ENCODE measurements around the gene PRG2. TPM values are rescaled to one million over a fixed set of nuclear protein-coding genes. Genes with fewer than 3 reads are reported as not detected.

The PRG2 gene
- total and polyA plus RNA-seq, 2 of the 4 experiments (the other 2 are of a cell fraction), result not detected

- Histone ChIP-seq H3K9ac (ENCODE audit: low read depth, low read length) (no peak overlapping the region), H3K36me3 (ENCODE audit: control insufficient read depth, insufficient read depth, low read length) (no peaks in the 10 kb centered on the region), H3K4me1 (ENCODE audit: control insufficient read depth, insufficient read depth, low read length) (no peaks in the 10 kb centered on the region), H3K14ac (replicated peaks; ENCODE audit: low read depth, low read length) (no peak overlapping the region), H3K9me1 (ENCODE audit: insufficient read depth, low read length) (no peaks in the 10 kb centered on the region), H4K91ac (ENCODE audit: insufficient read depth, low read depth, low read length) (no peak overlapping the region), H3K18ac (ENCODE audit: low read depth, low read length) (no peak overlapping the region), H3K23ac (ENCODE audit: low read depth, low read length) (no peak overlapping the region), H3K4me3 (ENCODE audit: insufficient read depth, low read depth, low read length) (no peak overlapping the region), H3K27ac (ENCODE audit: insufficient read depth, low read length) (no peak overlapping the region), H3K9me3 (ENCODE audit: control insufficient read depth, insufficient read depth, low read length) (no peaks in the 10 kb centered on the region), H4K8ac (ENCODE audit: low read depth in 2 of 2, low read length in 2 of 2) (no peak overlapping the region), H2AFZ (replicated peaks; ENCODE audit: low read length, poor library complexity) (no peak overlapping the region), H4K20me1 (ENCODE audit: insufficient read depth, low read length) (no peaks in the 10 kb centered on the region; the same call in 1 of the 2 replicates), H2BK15ac (ENCODE audit: low read depth, low read length) (no peak overlapping the region), H4K5ac (ENCODE audit: low read depth, low read length) (no peak overlapping the region), H3K4me2 (ENCODE audit: low read depth, low read length) (no peak overlapping the region), H3K79me1 (ENCODE audit: low read depth in 1 of 2, low read length in 2 of 2) (no peaks in the 10 kb centered on the region), H2AK5ac (ENCODE audit: low read depth, low read length) (no peak overlapping the region), H2BK120ac (ENCODE audit: low read depth, low read length) (no peak overlapping the region), H3K56ac (ENCODE audit: extremely low read depth, insufficient read depth, low read length) (no peak overlapping the region), H2BK20ac (ENCODE audit: low read depth, low read length) (no peak overlapping the region), H2BK5ac (ENCODE audit: low read depth, low read length, poor library complexity, severe bottlenecking) (no peak overlapping the region), H3K4ac (ENCODE audit: low read depth, low read length) (no peak overlapping the region), H3K27me3 (ENCODE audit: control insufficient read depth, insufficient read depth, low read length) (peaks cover 44% of the 10 kb centered on the region), H2AK9ac (replicated peaks; ENCODE audit: low read depth, low read length, poor library complexity) (no peak overlapping the region)
- BruUV-seq (replicated peaks), result no TSS peak
- DNase-seq (no peak), ATAC-seq (ENCODE audit: low read depth) (no peak)
- intact Hi-C loops (cut with micrococcal nuclease), result no loop called here
- no peak for TF ChIP-seq MXI1 (IDR thresholded peaks at IDR 0.05; ENCODE audit: borderline replicate concordance, low read depth, low read length)
- TF ChIP-seq MAZ (IDR thresholded peaks at IDR 0.05; ENCODE audit: borderline replicate concordance, low read depth, low read length), result no peak
- TF ChIP-seq RAD21 (IDR thresholded peaks at IDR 0.05; ENCODE audit: low read length), result no peak
- no peak for TF ChIP-seq ELK1 (IDR thresholded peaks at IDR 0.05; ENCODE audit: borderline replicate concordance, low read depth, low read length)
- no peak for TF ChIP-seq RCOR1 (IDR thresholded peaks at IDR 0.05; ENCODE audit: insufficient replicate concordance, low read length)
- TF ChIP-seq RFX5 (IDR thresholded peaks at IDR 0.05; ENCODE audit: low read depth, low read length), result no peak
- TF ChIP-seq POLR2A (IDR thresholded peaks at IDR 0.05; ENCODE audit: low read depth, low read length), result no peak
- no peak for TF ChIP-seq USF2 (IDR thresholded peaks at IDR 0.05; ENCODE audit: low read depth, low read length)
- ChIA-PET CTCF (no interaction called here), POLR2A (ENCODE audit: unreplicated experiment) (no interaction called here)
- in situ Hi-C loops (cut with MboI; ENCODE audit: low sequenced_read_pairs), result no loop called here
- no CpG with 5 or more reads among the region's 4 CpGs for WGBS, 2 experiments (ENCODE audit: extremely low coverage in 2 of 2, insufficient read length in 1 of 2)
- dilution Hi-C loops (cut with HindIII; ENCODE audit: low sequenced_read_pairs, unreplicated experiment), result no loop called here
These were observed 9.6 kb upstream of the PRG2 start for GRCh38 chr11:57399972-57400578.
